ENCODE measurements around the gene ZBTB40.

The ZBTB40 gene

GRCh38 chr1:22562584-22563583 is 111.2 kb downstream of the ZBTB40 start, which contains the start of gene EPHA8:
EPHA8 (plus strand) TSS chr1:22563489; CDS start chr1:22563636, 147 bp downstream.
- DNase-seq (ENCODE audit: low read depth) = no peak

DNA sequence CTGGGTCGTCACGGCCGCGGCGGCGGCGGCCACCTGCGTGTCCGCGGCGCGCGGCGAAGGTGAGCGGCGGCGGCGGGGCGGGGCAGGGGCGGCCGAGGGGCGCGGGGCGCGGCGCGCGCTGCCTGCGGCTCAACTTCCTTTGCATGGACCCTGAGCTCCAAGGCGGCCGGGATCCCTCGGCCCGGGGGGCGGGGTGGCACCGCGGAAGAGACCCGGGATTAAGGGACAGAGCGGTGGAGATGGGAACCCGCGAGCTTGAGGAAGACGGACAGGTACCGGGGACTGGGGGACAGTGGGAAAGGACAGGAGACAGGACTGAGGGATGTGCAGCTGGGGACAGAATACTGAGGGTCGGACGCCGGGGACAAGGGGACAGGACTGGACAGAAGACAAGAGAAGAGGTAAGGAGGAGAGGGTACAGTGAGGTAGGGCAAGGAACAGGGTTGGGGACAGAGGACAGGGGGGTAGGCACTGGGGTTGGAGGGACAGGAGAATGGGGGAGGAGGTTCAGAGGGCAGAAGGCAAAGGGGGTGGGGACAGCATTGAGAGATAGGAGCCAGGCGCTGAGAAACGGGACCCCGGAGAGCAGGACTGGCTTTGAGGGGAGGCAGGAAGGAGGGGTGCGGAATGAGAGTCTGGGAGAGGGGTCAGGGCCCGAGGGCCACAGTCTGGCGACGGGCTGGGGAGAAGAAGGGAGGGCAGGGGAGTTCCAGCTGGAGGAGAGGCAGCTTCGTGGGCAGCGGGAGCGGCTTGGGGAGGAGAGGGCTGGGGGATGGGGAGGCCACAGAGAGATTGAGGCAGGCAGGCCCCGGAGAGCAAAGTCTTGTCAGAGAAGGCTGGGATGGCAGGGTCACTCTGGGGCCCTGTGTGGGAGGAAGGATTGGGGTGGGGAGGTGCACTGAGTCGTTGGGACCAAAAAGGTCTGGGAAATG is 112.3 kb downstream of the ZBTB40 start:
- DNase-seq (ENCODE audit: low read depth) = no peak

DNA sequence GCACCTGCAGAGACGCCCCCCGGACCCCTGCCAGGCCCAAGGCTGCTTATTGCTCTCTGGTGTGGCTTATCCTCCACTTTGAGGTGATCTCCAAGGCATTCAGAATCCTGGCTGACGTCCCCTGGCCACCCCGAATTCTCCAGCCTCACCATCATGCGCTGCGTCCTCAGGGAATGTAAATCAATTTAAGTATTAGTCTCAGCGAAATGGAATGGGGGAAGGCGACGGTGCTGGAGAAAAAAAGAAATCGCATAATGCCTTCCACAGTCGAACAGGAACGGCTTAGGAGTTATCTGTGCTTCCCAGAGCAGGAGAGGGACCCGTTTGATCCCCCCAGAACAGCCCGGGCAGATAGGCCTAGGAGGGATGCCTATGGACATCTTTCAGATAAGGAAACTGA is 114.5 kb downstream of the ZBTB40 start:
- DNase-seq (ENCODE audit: low read depth) = no peak

DNA sequence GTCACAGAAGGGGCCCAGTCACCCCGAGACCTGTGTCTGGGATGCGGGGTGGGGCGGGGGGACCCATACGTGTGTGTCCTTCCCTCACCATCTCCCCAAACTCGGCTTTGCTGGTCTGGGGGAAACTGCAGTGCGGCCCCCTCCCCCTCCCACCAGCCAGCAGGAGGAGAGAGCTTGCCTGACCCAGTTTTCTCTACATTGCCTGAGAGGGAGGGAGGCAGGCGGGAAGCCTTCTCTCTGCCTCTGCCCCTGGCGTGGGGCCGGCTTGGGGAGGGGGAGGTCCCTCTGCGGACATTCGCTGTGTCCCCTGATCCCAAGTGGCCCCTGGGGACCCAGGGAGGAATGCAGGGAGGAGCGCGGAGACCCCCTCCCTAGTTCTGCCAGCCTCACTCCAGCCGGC is 115.5 kb downstream of the ZBTB40 start:
- DNase-seq (ENCODE audit: low read depth) = no peak

GRCh38 chr1:22567994-22568393 is 116.3 kb downstream of the ZBTB40 start:
- DNase-seq (ENCODE audit: low read depth) = no peak

DNA sequence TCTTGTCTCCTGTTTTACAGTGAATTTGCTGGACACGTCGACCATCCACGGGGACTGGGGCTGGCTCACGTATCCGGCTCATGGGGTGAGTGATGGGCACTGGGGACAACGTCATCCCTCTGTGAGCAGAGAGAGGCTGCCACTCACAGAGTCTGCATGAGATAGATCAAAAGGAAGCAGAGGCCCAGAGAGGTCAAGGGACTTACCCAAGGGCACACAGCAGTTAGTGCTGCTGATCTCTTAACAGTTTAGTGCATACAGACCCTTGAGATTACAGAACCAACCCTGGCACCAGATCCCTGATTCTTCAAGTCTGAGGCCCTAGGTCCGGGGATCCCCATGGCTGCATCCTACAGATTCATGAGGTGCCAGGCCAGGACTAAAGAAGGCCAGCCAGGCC is 117.6 kb downstream of the ZBTB40 start:
- no peak for DNase-seq (ENCODE audit: low read depth)

- DNase-seq (ENCODE audit: low read depth) = no peak
Observed at GRCh38 chr1:22570140-22570909, 118.7 kb downstream of the ZBTB40 start.

DNA sequence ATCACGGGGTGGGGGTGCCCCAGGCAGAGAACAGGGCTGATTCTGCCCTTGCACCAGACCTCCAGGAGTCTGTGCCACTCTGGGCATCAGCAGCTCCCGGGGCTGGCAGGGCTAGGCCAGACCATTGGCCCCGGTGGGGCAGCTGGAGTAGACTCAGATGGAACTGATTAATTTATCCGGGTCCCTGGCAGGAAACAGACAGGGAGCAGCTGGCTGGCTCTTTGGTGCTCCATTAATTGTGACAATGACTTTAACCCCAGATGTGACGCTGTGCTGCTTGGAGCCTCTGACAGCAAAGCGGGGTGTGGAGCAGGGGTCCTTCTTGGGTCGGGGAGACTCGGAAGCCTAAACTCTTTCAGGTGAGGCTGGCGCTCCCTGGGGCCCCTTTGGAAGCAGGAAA is 121.2 kb downstream of the ZBTB40 start:
- DNase-seq (ENCODE audit: low read depth) = no peak

DNA sequence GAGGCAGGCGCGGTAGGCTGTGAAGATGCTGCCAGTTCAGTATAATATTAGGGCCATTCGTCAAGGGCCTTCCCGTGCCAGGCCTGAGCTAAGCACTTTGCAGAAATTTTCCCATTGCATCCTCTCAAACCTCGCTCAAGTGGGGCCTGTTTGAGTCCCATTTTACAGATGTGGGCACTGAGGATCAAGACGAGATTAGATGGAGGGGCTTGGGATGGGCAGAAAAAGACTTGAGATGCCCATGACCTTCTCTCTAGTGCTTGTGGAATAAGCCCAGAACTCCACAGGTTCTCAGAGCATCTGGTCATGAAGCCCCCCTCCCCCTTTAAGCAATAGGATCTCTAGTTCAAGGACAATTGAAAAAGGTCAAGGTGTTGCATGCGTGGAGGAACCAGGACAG is 121.6 kb downstream of the ZBTB40 start:
- DNase-seq (ENCODE audit: low read depth) = no peak

DNA sequence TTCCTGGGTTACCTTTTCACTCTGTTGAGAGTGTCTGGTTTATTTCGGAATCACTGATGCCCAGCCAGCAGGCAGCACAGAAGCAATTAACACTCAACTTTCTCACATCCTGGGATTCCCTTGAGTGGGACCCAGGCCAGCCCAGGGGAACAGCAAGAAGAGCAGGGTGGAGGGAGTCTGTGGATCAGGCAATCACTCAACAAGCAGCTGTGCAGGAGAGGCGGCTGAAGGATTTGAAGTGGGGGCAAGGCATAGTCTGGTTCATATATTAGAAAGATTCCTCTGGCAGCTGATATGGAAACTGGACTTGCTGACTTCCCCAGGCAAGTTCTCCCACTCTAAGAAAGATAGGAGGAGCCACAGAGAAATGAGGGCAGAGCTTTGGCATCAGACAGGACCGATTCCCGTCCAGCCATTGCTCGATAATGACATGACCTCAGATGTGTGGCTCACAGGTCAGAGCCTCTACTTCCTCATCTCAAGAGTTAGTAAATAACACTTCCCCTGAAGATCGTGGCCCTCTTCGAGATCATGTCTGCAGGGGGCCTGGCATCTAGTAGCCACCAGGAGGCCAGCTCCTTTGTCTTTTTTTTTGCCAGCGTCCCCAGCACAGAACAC is 124.0 kb downstream of the ZBTB40 start:
- no peak for DNase-seq (ENCODE audit: low read depth)

DNA sequence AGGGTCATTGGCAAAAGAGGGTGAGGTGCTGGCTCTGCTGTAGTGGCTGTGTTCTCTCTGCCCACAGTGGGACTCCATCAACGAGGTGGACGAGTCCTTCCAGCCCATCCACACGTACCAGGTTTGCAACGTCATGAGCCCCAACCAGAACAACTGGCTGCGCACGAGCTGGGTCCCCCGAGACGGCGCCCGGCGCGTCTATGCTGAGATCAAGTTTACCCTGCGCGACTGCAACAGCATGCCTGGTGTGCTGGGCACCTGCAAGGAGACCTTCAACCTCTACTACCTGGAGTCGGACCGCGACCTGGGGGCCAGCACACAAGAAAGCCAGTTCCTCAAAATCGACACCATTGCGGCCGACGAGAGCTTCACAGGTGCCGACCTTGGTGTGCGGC is 124.5 kb downstream of the ZBTB40 start:
- DNase-seq (ENCODE audit: low read depth) = no peak

DNA sequence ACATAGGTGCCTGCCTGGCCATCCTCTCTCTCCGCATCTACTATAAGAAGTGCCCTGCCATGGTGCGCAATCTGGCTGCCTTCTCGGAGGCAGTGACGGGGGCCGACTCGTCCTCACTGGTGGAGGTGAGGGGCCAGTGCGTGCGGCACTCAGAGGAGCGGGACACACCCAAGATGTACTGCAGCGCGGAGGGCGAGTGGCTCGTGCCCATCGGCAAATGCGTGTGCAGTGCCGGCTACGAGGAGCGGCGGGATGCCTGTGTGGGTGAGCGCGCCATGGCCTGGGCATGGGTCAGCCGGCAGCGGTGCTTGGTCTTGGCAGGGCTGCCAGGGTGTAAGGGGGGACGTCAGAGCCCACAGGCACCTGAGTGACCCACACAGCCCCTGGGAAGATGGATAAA is 125.0 kb downstream of the ZBTB40 start:
- no peak for DNase-seq (ENCODE audit: low read depth)

GRCh38 chr1:22578732-22579361 is 127.2 kb downstream of the ZBTB40 start:
- no peak for DNase-seq (ENCODE audit: low read depth)

GRCh38 chr1:22579541-22580155 is 128.0 kb downstream of the ZBTB40 start:
- no peak for DNase-seq (ENCODE audit: low read depth)
